GM12873 (cell line): ENCODE data around the gene IGF1.

Experiments
- CTCF ChIP-seq: IDR thresholded peaks from 2 replicates; pipeline ENCODE4 v1.5.1; 2012; ENCODE audit warnings: low read depth, mild to moderate bottlenecking, moderate library complexity, low read length, control low read depth; ENCODE audit not compliant: insufficient read depth; ENCODE audit errors: missing control alignments

IGF1 gene

GRCh38 chr12:102480406-102480805, at the start of gene IGF1:
Gene IGF1, minus strand, starts transcription at chr12:102480563. Its CDS starts 182 bp downstream, at chr12:102480381.
- TF ChIP-seq CTCF: no peak

- no peak for TF ChIP-seq CTCF
These were observed 47.7 kb upstream of the IGF1 start for GRCh38 chr12:102528111-102528510.

- TF ChIP-seq CTCF: no peak
These were observed 46.9 kb upstream of the IGF1 start for GRCh38 chr12:102527171-102527720.

- no peak for TF ChIP-seq CTCF
These were observed 46.3 kb upstream of the IGF1 start for GRCh38 chr12:102526656-102527055.

GRCh38 chr12:102522768-102523167, 42.4 kb upstream of the IGF1 start:
- no peak for TF ChIP-seq CTCF

GRCh38 chr12:102521662-102522277, 41.4 kb upstream of the IGF1 start:
- TF ChIP-seq CTCF: no peak

- TF ChIP-seq CTCF: no peak
These were observed 38.5 kb upstream of the IGF1 start for GRCh38 chr12:102518871-102519270.

GRCh38 chr12:102514696-102515095, 34.3 kb upstream of the IGF1 start:
- TF ChIP-seq CTCF: no peak
